Fibroblast of lung (primary cell): ENCODE measurements around the gene SPECC1L. TPM values are rescaled to one million over a fixed set of nuclear protein-coding genes. Genes with fewer than 3 reads are reported as not detected.

Experiments
- DNase-seq, 2 donors: peaks; one replicate each; pipeline versions ENCODE4 v3.0.0 to v3.0.0-alpha.2; 2010; ENCODE audit warnings: low read depth in 2 of 2
- H2AFZ ChIP-seq: 2 replicates; pipeline ENCODE4 v1.5.1; 2012; ENCODE audit warnings: low read length, control low read depth, inconsistent platforms
- H3K27ac ChIP-seq: 2 replicates; pipeline ENCODE4 v1.5.1; 2011; ENCODE audit warnings: low read length, control low read depth; ENCODE audit not compliant: insufficient read depth
- H3K27me3 ChIP-seq: 2 replicates; pipeline ENCODE4 v1.5.1; 2011; ENCODE audit warnings: mild to moderate bottlenecking, low read length; ENCODE audit not compliant: control insufficient read depth, insufficient read depth
- H3K36me3 ChIP-seq: 2 replicates; pipeline ENCODE4 v1.5.1; 2011; ENCODE audit warnings: low read length; ENCODE audit not compliant: control insufficient read depth, insufficient read depth
- H3K4me1 ChIP-seq: 2 replicates; pipeline ENCODE4 v1.5.1; 2011; ENCODE audit warnings: low read length; ENCODE audit not compliant: control insufficient read depth, insufficient read depth; ENCODE audit errors: extremely low read depth
- H3K4me2 ChIP-seq: 2 replicates; pipeline ENCODE4 v1.5.1; 2011; ENCODE audit warnings: low read length, control low read depth; ENCODE audit not compliant: insufficient read depth; ENCODE audit errors: extremely low read depth
- H3K4me3 ChIP-seq, 4 experiments: fragments of 200-600 bp in 1 of 4; sonication (generic) in 1 of 4; replicated peaks in 1 of 4; 2 replicates each; pipeline ENCODE4 v1.5.1; 2011 to 2016; ENCODE audit warnings: low read length in 4 of 4, low read depth in 3 of 4, mild to moderate bottlenecking in 3 of 4, control low read depth in 2 of 4, inconsistent platforms in 1 of 4, mixed read lengths in 1 of 4; ENCODE audit not compliant: insufficient read depth in 1 of 4; ENCODE audit errors: control extremely low read depth in 1 of 4
- H3K79me2 ChIP-seq: 2 replicates; pipeline ENCODE4 v1.5.1; 2012; ENCODE audit warnings: mild to moderate bottlenecking, low read length, inconsistent platforms; ENCODE audit not compliant: control insufficient read depth, insufficient read depth
- H3K9ac ChIP-seq: 2 replicates; pipeline ENCODE4 v1.5.1; 2011; ENCODE audit warnings: mild to moderate bottlenecking, low read length, control low read depth; ENCODE audit not compliant: insufficient read depth
- H3K9me3 ChIP-seq: 2 replicates; pipeline ENCODE4 v1.5.1; 2012; ENCODE audit warnings: low read depth, low read length; ENCODE audit not compliant: control insufficient read depth, insufficient read depth
- H4K20me1 ChIP-seq: 2 replicates; pipeline ENCODE4 v1.5.1; 2011; ENCODE audit warnings: low read length; ENCODE audit not compliant: control insufficient read depth, insufficient read depth; ENCODE audit errors: extremely low read depth
- EZH2 ChIP-seq: IDR thresholded peaks from 2 replicates; pipeline ENCODE4 v1.5.1; 2012; ENCODE audit warnings: low read length, control low read depth, mild to moderate bottlenecking; ENCODE audit errors: missing control alignments
- polyA plus RNA-seq, 2 donors: library from polyadenylated mRNA; depleted of rRNA in 1 of 2; stranded (reverse) in 1 of 2; unstranded in 1 of 2; fragments of >200 nt; gene quantifications; 2 replicates each; pipeline ENCODE4 v1.2.1, GENCODE V29; 2011 to 2012; ENCODE audit warnings: missing spikeins in 1 of 2
- total RNA-seq: library from RNA; depleted of rRNA; stranded (reverse); fragments of >200 nt; gene quantifications from 2 replicates; pipeline ENCODE4 v1.2.1, GENCODE V29; 2014
- TF ChIP-seq, protein P1 (sequence below), 2 donors: IDR thresholded peaks in 1 of 2; conservative IDR thresholded peaks in 1 of 2; 1 replicate in 1 of 2; 2 replicates in 1 of 2; pipeline ENCODE4 v1.5.1; 2011 to 2012; ENCODE audit warnings: low read length in 2 of 2, control low read depth in 1 of 2, inconsistent platforms in 1 of 2, low read depth in 1 of 2, mild to moderate bottlenecking in 1 of 2

SPECC1L gene
- total and polyA plus RNA-seq, 2 donors (not counting 1 experiment from before 2014, with no cell fraction given) = 40.3 to 46.2 TPM

DNA sequence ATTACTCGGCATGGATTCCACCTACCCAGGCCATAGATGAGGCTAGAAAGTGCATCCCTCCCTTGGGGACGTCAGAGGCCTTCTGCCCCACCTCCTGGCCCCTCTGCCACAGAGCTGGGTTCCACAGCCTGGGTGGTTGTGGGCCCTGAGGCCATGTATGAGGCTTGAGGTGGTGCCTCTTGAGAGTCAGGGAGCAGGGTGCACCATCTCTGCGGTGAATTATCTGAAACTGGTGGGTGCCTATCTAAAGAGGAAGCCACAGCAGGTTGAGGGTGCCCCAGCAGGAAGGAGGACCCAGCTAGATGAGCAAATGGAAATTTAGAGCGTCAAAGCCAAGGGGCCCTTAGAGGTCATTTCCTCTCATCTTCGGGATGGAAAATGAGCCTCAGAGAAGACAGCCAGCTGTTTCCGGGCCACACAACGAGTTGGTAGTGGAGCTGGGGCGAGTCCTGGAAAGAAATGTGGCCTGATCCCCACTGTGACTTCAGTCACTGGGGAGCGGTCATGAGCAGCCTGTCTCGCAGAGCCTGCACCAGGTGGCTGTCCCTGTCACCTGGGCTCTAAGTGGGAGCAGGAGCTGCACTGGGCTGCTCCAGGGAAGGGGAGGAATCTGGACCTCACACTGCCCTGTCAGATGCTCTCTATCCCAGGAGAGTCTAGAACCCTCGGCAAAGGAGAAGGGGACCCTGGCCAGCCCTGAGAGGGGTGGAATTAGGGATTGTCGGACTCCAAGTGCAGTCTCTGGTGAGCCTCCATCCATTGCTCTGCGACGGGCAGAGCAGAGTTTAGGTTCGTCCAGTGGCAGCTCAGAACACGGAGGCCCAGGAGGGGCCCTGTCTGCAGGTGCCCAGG is 164.1 kb downstream of the SPECC1L start:
- no peaks in the 10 kb centered on the region for H3K79me2 ChIP-seq
- no peak overlapping the region for H3K4me2 ChIP-seq
- no peaks in the 10 kb centered on the region for H4K20me1 ChIP-seq
- no peak overlapping the region for H3K9ac ChIP-seq
- peak in 1 of 2 donors; percentile 35 for DNase-seq
- H3K27me3 ChIP-seq = no peaks in the 10 kb centered on the region
- no peak for TF ChIP-seq EZH2
- TF ChIP-seq, protein P1, sequence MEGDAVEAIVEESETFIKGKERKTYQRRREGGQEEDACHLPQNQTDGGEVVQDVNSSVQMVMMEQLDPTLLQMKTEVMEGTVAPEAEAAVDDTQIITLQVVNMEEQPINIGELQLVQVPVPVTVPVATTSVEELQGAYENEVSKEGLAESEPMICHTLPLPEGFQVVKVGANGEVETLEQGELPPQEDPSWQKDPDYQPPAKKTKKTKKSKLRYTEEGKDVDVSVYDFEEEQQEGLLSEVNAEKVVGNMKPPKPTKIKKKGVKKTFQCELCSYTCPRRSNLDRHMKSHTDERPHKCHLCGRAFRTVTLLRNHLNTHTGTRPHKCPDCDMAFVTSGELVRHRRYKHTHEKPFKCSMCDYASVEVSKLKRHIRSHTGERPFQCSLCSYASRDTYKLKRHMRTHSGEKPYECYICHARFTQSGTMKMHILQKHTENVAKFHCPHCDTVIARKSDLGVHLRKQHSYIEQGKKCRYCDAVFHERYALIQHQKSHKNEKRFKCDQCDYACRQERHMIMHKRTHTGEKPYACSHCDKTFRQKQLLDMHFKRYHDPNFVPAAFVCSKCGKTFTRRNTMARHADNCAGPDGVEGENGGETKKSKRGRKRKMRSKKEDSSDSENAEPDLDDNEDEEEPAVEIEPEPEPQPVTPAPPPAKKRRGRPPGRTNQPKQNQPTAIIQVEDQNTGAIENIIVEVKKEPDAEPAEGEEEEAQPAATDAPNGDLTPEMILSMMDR (conservative IDR thresholded peaks at IDR 0.05 in 1 of 2, IDR thresholded peaks at IDR 0.05 in 1 of 2; ENCODE audit: low read depth in 1 of 2, low read length in 2 of 2) = no peak
- no peak overlapping the region for H2AFZ ChIP-seq
- H3K9me3 ChIP-seq = no peaks in the 10 kb centered on the region
- H3K4me1 ChIP-seq = peaks cover 15% of the 10 kb centered on the region
- no peak overlapping the region for H3K4me3 ChIP-seq
- peak overlapping the region; percentile 26 for H3K27ac ChIP-seq
- no peaks in the 10 kb centered on the region for H3K36me3 ChIP-seq

DNA sequence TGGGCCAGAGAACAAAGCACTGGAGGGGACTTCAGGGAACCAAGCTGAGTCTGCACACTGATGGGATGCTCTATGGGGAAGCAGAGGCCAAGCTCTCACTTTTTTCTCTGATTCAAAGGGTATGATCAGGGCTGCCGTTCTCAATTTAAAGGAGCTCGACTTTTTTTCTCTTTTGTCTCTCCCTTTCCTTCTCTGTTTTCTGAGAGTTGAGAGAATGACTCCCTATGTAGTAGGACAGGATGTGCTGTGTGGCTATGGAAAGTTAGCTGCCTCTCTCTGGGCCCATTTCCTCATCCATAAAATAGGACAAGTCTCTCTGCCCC is 164.7 kb downstream of the SPECC1L start:
- TF ChIP-seq, protein P1 (conservative IDR thresholded peaks at IDR 0.05 in 1 of 2, IDR thresholded peaks at IDR 0.05 in 1 of 2; ENCODE audit: low read depth in 1 of 2, low read length in 2 of 2) = no peak
- TF ChIP-seq EZH2 = no peak
- H3K4me2 ChIP-seq = no peak overlapping the region
- no peaks in the 10 kb centered on the region for H4K20me1 ChIP-seq
- H3K36me3 ChIP-seq = no peaks in the 10 kb centered on the region
- H2AFZ ChIP-seq = no peak overlapping the region
- no peaks in the 10 kb centered on the region for H3K79me2 ChIP-seq
- no peaks in the 10 kb centered on the region for H3K27me3 ChIP-seq
- H3K4me3 ChIP-seq = no peak overlapping the region
- DNase-seq = no peak
- no peak overlapping the region for H3K27ac ChIP-seq
- no peak overlapping the region for H3K9ac ChIP-seq
- H3K9me3 ChIP-seq = no peaks in the 10 kb centered on the region
- H3K4me1 ChIP-seq = peaks cover 15% of the 10 kb centered on the region

DNA sequence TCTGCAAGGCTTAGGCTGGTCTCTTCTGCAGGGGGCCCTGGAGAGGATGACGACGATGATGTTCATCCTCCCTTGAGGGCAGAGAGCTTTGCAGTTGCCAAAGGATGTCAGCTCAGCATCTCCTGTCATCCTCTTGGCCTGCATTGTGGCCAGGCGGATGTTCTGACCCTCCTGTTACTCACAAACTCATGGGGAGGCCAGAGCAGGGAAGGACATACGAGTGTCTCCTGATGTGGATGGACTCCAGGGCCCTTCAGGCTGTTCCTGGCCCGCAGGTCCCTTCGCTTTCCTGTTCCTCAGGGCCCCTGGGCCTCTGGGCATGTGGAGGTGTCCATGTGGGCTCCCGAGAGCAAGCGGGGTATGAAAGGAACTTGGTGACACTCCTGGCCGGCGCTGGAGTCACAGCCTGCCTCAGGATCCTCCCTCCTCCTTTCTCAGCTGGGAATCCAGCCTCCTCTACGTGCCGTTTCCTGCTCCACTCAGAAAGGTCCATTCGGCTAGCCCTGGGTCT is 165.3 kb downstream of the SPECC1L start:
- Histone ChIP-seq H3K9me3 (no peaks in the 10 kb centered on the region), H3K4me1 (peaks cover 15% of the 10 kb centered on the region), H3K27me3 (no peaks in the 10 kb centered on the region), H2AFZ (peak overlapping the region; percentile 22), H3K79me2 (no peaks in the 10 kb centered on the region), H3K4me2 (no peak overlapping the region), H3K9ac (no peak overlapping the region), H3K4me3 (no peak overlapping the region), H3K36me3 (no peaks in the 10 kb centered on the region), H3K27ac (no peak overlapping the region), H4K20me1 (no peaks in the 10 kb centered on the region)
- DNase-seq = no peak
- TF ChIP-seq EZH2 = no peak
- TF ChIP-seq, protein P1 (conservative IDR thresholded peaks at IDR 0.05 in 1 of 2, IDR thresholded peaks at IDR 0.05 in 1 of 2; ENCODE audit: low read depth in 1 of 2, low read length in 2 of 2) = no peak
